Progenitor cell of endocrine pancreas (in vitro differentiated cells): Measurements from ENCODE around the gene ARHGAP18. TPM values are rescaled to one million over a fixed set of nuclear protein-coding genes. Genes with fewer than 3 reads are reported as not detected.

ENCODE experiments used
- DNase-seq: peaks from one replicate; pipeline ENCODE4 v3.0.0; 2021; ENCODE audit warnings: low spot score; ENCODE audit not compliant: unreplicated experiment
- H3K27ac Mint-ChIP-seq: 2 replicates; pipeline ENCODE4 v1.8.0; 2021; ENCODE audit warnings: mild to moderate bottlenecking, moderate library complexity, mixed read lengths
- H3K27me3 Mint-ChIP-seq: 2 replicates; pipeline ENCODE4 v1.8.0; 2021; ENCODE audit warnings: mixed read lengths
- H3K36me3 Mint-ChIP-seq: 2 replicates; pipeline ENCODE4 v1.8.0; 2022; ENCODE audit warnings: mixed read lengths; ENCODE audit not compliant: insufficient read depth
- H3K4me1 Mint-ChIP-seq: 2 replicates; pipeline ENCODE4 v1.8.0; 2021; ENCODE audit warnings: low read depth, mixed read lengths
- H3K4me3 Mint-ChIP-seq: 2 replicates; pipeline ENCODE4 v1.8.0; 2021; ENCODE audit warnings: low read depth, mild to moderate bottlenecking, moderate library complexity, mixed read lengths
- H3K9me3 Mint-ChIP-seq: 2 replicates; pipeline ENCODE4 v1.8.0; 2021; ENCODE audit warnings: low read depth, mixed read lengths
- total RNA-seq: library from RNA; stranded (reverse); gene quantifications from 2 replicates; pipeline ENCODE4 v1.2.1, GENCODE V29; 2021
- TF ChIP-seq, protein P1 (sequence below): fragments of 200-600 bp; sonication (generic); IDR thresholded peaks from one replicate; pipeline ENCODE4 v1.5.0; 2021; ENCODE audit warnings: antibody characterized with exemption, mild to moderate bottlenecking; ENCODE audit not compliant: unreplicated experiment

Gene ARHGAP18
- total RNA-seq, 1 donor from 2014 or later: 26.9 TPM

DNA sequence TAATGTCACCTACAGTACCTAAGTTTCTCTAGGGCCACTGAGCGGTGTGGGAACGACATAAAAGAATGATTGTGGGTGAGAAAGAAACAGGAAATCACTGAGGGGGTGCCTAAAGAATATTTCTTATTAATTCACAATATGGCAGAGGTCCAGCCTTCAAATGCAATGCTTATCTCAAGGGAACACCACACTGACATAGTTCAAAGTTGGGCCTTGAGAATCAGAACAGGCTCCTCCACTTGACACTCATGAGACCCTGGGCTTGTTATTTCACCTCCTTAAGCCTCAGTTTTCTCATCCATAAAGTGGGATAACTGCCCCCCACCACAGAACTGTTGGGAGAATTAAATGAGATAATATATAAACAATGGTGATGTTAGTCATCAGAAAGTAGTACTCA lies 40.4 kb upstream of the ARHGAP18 start:
- TF ChIP-seq, protein P1, sequence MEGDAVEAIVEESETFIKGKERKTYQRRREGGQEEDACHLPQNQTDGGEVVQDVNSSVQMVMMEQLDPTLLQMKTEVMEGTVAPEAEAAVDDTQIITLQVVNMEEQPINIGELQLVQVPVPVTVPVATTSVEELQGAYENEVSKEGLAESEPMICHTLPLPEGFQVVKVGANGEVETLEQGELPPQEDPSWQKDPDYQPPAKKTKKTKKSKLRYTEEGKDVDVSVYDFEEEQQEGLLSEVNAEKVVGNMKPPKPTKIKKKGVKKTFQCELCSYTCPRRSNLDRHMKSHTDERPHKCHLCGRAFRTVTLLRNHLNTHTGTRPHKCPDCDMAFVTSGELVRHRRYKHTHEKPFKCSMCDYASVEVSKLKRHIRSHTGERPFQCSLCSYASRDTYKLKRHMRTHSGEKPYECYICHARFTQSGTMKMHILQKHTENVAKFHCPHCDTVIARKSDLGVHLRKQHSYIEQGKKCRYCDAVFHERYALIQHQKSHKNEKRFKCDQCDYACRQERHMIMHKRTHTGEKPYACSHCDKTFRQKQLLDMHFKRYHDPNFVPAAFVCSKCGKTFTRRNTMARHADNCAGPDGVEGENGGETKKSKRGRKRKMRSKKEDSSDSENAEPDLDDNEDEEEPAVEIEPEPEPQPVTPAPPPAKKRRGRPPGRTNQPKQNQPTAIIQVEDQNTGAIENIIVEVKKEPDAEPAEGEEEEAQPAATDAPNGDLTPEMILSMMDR: no peak

DNA sequence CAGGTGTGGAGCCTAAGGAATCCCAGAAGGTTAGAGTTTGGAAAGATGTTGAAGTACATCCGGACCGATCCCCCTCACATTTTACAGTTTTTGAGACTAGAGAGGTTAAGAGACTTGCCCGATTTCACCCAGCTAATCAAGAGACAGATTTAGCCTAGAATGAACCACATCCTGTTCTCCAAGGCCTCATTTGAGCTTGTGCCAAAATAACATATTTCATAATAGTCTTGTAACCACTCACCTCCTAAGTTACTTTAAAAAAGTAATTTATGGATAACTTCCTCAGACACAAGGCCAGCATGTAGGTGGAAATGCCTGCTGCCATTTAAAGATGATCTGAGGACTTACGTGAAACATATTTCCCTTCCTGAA lies 39.8 kb upstream of the ARHGAP18 start:
- no peaks in the 10 kb centered on the region for H3K36me3 Mint-ChIP-seq
- no peak overlapping the region for H3K4me3 Mint-ChIP-seq
- H3K27ac Mint-ChIP-seq: no peak overlapping the region
- TF ChIP-seq, protein P1: no peak
- no peak for DNase-seq
- H3K27me3 Mint-ChIP-seq: peaks cover under 1% of the 10 kb centered on the region
- no peaks in the 10 kb centered on the region for H3K4me1 Mint-ChIP-seq
- H3K9me3 Mint-ChIP-seq: no peaks in the 10 kb centered on the region

More for the DNA sequence above, 40.4 kb upstream of the ARHGAP18 start:
- no peak for DNase-seq
- Mint-ChIP-seq H3K27me3 (no peaks in the 10 kb centered on the region), H3K9me3 (no peaks in the 10 kb centered on the region), H3K4me1 (no peaks in the 10 kb centered on the region), H3K36me3 (no peaks in the 10 kb centered on the region), H3K4me3 (no peak overlapping the region), H3K27ac (no peak overlapping the region)

DNA sequence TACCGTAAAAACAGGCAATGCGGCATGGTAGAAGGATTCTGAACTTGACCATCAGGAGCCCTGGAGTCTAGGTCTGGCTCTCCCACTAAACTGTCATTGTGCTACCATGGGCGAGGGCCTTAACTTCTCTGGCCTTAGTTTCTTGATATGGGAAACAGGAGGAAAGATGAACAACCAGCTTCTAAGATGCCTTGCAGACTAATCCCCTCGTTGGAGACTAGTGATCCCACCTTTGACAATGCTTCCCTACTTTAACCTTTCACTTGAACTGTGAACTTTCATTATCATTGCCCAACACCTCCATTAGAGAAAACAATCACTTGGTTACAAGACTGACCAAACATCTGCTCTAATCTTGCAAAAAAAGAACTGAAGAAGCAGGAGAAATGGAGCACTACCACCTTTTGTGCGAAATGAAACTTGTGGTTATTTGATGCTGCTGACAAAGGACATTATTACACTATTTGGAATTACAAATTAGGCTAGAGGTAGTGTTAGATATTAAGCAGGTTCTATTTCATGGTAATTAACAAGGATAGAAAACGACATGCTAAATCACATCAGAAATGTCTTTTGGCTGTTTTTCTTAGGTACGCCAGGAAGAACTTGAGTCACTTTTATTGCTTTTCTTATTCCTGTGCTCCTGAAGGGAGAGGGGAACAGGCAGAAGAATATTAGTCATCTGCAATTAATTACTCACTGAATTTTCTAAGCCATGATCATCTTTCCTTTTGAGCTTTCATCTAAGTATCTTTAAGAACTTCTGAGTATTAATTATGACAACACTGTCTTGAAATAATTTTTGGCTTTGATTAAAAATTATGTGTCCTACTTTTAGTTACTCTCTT lies 39.1 kb upstream of the ARHGAP18 start:
- Mint-ChIP-seq H3K27me3 (peaks cover 3% of the 10 kb centered on the region), H3K36me3 (no peaks in the 10 kb centered on the region), H3K4me1 (no peaks in the 10 kb centered on the region), H3K4me3 (no peak overlapping the region), H3K9me3 (no peaks in the 10 kb centered on the region), H3K27ac (no peak overlapping the region)
- DNase-seq: no peak
- TF ChIP-seq, protein P1: no peak

DNA sequence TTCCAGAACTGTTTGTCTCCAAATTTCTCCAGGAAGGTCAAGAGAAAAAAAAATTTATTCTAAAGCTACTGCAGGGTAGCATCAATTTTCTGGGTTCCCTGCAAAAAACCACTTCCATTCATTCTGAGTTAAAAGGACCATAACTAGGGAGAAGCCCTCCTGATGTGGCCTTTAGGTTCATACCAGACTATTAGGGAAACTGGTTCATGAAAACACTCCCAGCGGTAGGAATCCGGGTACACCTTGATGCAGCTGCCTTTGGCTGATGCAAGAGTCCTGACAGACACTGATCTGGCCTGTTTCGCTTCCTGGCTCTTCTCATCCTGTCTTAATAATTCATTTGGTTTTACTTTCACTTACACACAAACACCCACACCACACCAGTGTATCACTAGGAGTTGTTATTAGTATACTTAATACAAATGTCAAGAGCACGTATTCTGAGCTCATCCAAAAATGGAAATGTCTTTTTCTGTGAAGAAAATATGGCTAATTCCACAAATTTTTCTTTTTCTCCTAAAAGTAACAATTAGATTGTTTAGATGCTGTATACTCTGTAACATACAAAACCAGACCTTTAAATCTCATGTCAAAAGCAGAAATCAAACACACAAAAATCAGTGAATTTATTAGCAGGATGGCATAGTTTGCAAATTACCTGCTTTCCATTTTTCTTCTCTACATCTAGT lies 38.4 kb upstream of the ARHGAP18 start:
- no peak for DNase-seq
- H3K4me3 Mint-ChIP-seq: no peak overlapping the region
- no peaks in the 10 kb centered on the region for H3K4me1 Mint-ChIP-seq
- H3K27ac Mint-ChIP-seq: no peak overlapping the region
- TF ChIP-seq, protein P1: no peak
- no peaks in the 10 kb centered on the region for H3K9me3 Mint-ChIP-seq
- H3K36me3 Mint-ChIP-seq: no peaks in the 10 kb centered on the region
- H3K27me3 Mint-ChIP-seq: peaks cover 3% of the 10 kb centered on the region

DNA sequence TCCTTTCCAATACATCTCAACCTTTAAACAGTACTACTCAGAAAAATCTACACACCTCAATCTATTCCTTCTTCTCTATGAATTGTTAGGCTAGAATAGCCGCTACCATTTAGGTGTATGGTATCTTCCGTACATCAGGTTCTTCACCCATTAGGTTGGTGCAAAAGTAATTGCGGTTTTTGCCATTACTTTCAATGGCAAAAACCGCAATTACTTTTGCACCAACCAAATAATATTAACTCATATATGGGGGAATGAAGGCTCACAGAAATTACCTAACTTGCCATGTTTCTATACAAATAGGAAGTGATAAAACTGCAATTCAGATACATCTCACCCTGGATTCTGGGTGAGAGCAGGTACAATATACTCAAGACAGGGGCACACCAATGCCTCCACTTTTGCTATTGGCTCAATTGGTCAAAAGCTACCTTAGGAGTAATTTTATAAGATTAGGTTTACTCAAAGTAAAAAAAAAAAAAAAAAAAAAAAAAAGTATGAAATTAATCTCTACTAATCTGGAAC lies 37.7 kb upstream of the ARHGAP18 start:
- H3K9me3 Mint-ChIP-seq: no peaks in the 10 kb centered on the region
- no peak overlapping the region for H3K4me3 Mint-ChIP-seq
- H3K36me3 Mint-ChIP-seq: no peaks in the 10 kb centered on the region
- no peaks in the 10 kb centered on the region for H3K4me1 Mint-ChIP-seq
- TF ChIP-seq, protein P1: no peak
- H3K27me3 Mint-ChIP-seq: peaks cover 3% of the 10 kb centered on the region
- no peak overlapping the region for H3K27ac Mint-ChIP-seq
- DNase-seq: no peak
